HG02981 (cell line): ENCODE measurements around the gene TTC32.
"Not testable (repeated sequence)": the region's sequence is repeated elsewhere in the genome, so short reads cannot be mapped to it uniquely, and the experiment has no call there.

Experiments
- ATAC-seq: cut with Tn5 transposase; IDR thresholded peaks from one replicate; pipeline ENCODE4 v1.9.1; 2021; ENCODE audit warnings: mild to moderate bottlenecking, moderate library complexity; ENCODE audit not compliant: unreplicated experiment

The TTC32 gene

GRCh38 chr2:19901442-19902215 is at the start of gene TTC32:
Gene TTC32, minus strand, starts transcription at chr2:19901983. Its CDS starts 129 bp downstream, at chr2:19901854.
- ATAC-seq: peak; percentile 85

DNA sequence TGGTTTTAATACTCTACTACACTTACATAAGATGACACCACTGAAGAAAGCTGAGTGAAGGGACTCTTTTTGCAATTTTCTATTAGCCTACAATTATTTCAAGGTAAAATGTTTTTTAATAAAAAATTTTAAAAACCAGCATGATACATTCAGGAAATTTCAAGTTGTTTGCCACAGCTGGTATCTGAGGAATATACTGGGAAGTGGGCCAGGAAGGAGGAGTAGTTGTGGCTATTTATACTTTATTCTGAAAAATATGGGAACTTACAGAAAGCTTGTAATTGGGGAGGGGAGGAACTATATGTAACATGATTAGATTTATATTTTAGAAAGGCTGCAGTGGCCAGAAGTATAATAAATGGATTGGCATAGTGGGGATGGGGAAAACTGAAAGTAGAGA is 47.3 kb upstream of the TTC32 start:
- ATAC-seq: no peak

DNA sequence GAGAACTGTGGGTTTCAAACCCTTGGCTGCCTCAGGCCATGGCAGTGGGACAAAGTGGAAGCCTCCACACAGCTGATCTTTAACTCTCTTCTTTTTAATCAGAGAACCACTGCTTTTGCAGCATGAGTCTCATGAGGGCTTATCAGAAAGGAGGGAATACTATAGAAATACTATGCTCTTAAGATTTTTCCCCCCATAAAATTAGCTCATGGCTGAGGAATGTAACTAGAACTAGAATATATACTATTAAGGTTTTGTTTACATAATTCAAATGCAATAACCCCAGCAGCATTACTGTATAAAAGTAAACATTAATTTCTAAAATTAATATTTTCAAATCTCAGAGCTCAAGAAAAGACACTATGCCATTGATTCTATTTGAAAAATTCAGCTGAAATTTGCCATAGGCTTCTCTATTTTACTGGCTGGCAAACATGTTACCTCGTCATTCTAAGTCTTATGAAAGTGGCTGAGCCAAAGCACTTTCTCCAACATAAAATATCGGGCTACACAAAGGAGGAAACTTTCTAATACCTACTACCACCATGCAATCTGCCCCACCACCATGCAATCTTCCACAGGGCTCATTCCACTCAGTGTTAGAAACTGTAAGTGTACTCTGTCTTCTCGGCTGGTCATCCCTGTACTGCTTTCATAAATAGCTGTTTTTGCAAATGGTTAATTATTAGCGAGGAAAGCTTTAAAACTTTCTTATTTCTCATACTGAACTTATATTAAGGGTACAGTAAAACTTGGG is 45.6 kb upstream of the TTC32 start:
- ATAC-seq: no peak

GRCh38 chr2:19944205-19944845 is 42.5 kb upstream of the TTC32 start:
- no peak for ATAC-seq

DNA sequence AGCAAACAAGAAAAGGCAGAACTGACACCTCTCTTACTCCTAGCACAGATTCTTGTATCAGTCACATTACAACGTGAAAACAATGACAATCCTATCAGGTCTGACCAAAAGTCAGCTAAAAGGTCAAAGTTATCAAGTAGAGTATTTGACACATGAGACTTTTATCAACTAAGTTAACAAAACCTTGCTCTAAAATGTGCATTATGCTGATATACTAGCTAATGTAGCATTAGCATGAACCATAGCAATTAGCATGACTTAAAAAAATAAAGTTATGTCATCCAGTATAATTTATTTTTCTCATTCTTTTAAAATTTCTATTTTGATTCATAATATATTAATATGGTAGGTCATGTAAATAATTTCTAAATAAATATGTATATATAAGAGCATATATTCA is 41.4 kb upstream of the TTC32 start:
- ATAC-seq: no peak

DNA sequence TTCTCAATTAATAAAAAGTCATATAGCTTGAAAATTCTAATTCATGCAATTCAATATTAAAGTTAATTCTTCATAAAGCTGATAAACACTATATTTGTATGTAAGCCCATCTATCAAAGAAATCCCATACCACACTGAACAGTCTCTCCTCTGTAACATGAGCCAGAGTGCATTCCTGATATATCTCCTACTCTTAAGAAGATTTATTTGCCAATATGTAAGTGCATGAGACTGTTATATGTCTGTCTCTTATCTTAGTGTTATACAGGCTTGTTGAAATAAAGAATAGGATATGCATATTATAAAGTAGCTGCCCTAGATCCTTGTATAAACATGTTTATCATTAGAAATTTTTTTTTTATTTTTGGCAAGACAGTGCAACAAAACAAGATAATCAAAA is 40.4 kb upstream of the TTC32 start:
- ATAC-seq: no peak

DNA sequence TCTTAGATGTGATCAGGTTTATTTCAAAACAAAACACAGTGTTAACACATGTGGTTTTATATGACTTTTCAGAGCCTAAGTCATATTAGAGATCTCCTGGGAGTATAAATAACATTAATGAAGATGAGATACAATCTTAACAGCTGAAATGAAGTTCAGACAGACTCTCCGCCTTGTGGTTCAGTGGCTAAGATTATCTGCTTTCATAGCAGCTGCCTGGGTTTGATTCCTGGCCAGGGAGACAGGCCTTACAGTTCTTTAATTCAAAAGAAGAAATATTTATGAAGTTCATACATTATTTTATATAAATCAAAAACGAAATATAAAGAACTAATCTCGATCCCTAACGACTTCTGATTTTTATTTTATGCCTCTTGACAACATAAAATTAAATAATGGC is 35.2 kb upstream of the TTC32 start:
- no peak for ATAC-seq

GRCh38 chr2:19936203-19936602 is 34.4 kb upstream of the TTC32 start:
- ATAC-seq: no peak

DNA sequence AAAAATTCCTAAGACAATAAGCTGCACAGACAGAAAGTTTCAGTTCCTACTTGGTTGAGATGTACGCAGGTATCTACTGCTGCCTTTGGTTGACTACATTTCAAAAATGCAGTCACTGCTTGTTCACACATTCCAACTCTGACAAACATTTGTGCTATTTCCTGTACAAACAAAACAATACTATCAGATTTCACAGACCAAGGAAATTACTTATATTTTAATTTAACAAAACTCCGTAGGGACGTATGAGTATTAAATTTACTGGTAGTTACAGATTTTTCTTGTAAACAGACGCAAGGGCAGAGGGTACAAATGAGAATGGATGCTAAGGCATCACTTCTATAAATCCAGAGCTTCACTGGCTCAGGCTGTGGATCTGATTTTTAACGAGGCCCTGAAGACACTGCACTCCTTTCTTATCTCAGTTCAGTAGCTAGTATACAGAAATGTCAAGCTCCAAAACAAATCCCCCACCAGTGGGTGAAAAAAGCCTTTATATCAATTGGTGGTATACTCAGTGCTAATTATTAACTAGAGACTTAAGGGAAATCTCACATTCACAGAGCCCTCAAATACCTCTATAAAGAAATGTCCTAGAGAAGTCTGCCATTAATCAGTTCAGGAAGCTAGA is 31.7 kb upstream of the TTC32 start:
- peak; percentile 70 for ATAC-seq

GRCh38 chr2:19932928-19933327 is 31.1 kb upstream of the TTC32 start:
- ATAC-seq: no peak

DNA sequence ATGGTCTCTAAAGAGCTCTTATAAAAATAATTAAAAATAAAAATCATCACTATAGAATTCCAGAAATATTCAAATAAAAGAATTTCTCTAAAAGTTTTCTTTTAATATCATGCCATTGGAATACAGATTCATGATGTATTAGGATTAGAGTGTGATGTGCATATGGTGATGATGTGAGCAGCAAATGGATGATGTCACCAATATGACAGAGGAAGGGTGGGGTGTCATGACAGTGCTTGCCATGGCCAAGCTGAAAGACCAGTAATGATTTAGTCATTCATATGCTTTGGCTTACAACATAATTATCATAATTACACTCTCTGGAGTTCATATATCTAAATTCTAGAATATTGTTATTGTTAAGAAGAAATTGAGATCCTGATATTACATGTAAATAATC is 27.4 kb upstream of the TTC32 start:
- ATAC-seq: no peak

DNA sequence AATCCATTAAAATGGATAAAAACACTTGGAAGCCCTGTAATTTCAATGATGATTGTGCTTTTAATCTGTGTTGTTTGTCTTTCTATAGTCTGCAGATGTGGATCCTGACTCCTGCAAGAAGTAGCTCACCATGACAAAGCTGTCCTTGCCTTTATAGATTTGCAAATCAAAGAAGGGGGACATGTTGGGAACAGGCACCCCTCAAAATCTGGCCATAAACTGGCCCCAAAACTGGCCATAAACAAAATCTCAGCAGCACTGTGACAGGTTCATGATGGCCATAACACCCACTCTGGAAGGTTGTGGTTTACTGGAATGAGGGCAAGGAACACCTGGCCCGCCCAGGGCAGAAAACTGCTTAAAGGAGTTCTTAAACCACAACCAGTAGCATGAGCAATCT is 26.0 kb upstream of the TTC32 start:
- not testable (repeated sequence) for ATAC-seq

DNA sequence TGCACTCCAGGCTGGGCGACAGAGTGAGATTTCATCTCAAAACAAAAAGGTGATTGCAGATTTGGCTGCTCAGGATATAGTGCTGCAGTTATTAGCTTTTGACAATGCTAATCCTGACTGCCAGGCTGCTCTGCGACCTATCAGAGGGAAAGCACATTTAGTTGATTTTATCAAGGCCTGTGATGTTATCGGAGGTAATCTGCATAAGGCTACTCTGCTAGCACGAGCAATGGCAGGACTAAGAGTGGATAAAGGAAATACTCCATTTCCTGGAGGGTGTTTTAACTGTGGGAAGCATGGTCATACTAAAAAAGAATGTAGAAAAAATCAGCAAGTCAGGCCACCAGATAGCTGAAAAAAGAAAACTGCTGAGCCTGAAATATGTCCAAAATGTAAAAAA is 22.7 kb upstream of the TTC32 start:
- ATAC-seq: not testable (repeated sequence)

- not testable (repeated sequence) for ATAC-seq
These were observed 20.4 kb upstream of the TTC32 start for GRCh38 chr2:19922188-19922587.

DNA sequence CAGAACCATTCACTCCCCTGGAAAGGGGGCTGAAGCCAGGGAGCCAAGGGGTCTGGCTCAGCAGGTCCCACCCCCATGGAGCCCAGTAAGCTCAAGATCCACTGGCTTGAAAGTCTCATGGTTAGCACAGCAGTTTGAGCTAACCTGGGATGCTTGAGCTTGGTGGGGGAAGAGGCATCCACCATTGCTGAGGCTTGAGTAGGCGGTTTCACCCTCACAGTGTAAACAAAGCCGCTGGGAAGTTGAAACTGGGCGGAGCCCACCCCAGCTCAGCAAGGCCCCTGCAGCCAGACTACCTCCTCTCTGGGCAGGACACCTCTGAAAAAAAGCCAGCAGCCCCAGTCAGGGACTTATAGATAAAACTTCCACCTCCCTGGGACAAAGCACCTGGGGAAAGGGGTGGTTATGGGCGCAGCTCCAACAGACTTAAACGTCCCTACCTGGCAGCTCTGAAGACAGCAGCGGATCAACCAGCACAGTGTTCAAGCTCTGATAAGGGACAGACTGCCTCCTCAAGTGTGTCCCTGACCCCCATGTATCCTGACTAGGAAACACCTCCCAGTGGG is 14.7 kb upstream of the TTC32 start:
- ATAC-seq: no peak

- ATAC-seq: no peak
These were observed 12.6 kb upstream of the TTC32 start for GRCh38 chr2:19914266-19914975.

- ATAC-seq: no peak
These were observed 10.2 kb upstream of the TTC32 start for GRCh38 chr2:19911808-19912509.

- ATAC-seq: no peak
These were observed 495 bp upstream of the TTC32 start for GRCh38 chr2:19902216-19902740.

GRCh38 chr2:19900931-19901441 is 797 bp downstream of the TTC32 start:
- peak; percentile 1 for ATAC-seq
